Keratinocyte (primary cell): ENCODE measurements around the gene UNK. TPM values are rescaled to one million over a fixed set of nuclear protein-coding genes. Genes with fewer than 3 reads are reported as not detected.

Source experiments
- DNase-seq: peaks from one replicate; pipeline ENCODE4 v3.0.0-alpha.2; 2011; ENCODE audit warnings: low read depth, missing footprints, low spot score
- FAIRE-seq: peaks from 2 replicates; lab custom pipeline; 2011; peaks lifted over from hg19 to GRCh38; lab: Jason Lieb, UNC
- H2AFZ ChIP-seq: 2 replicates; pipeline ENCODE4 v1.6.0; 2012; ENCODE audit warnings: low read length, control low read depth, inconsistent platforms; ENCODE audit not compliant: control insufficient read depth
- H3K27ac ChIP-seq: 2 replicates; pipeline ENCODE4 v1.5.1; 2011; ENCODE audit warnings: low read length; ENCODE audit not compliant: control insufficient read depth, insufficient read depth
- H3K27me3 ChIP-seq: 3 replicates; pipeline ENCODE4 v1.6.0; 2011; ENCODE audit warnings: low read length; ENCODE audit not compliant: control insufficient read depth, insufficient read depth; ENCODE audit errors: extremely low read depth
- H3K36me3 ChIP-seq, 2 experiments: 2 replicates in 1 of 2; 3 replicates in 1 of 2; pipeline ENCODE4 v1.5.1; 2011; ENCODE audit warnings: low read length in 2 of 2, mild to moderate bottlenecking in 1 of 2; ENCODE audit not compliant: control insufficient read depth in 2 of 2, insufficient read depth in 2 of 2; ENCODE audit errors: extremely low read depth in 1 of 2
- H3K4me1 ChIP-seq: 3 replicates; pipeline ENCODE4 v1.5.1; 2011; ENCODE audit warnings: low read length; ENCODE audit not compliant: control insufficient read depth, insufficient read depth; ENCODE audit errors: extremely low read depth
- H3K4me2 ChIP-seq: 3 replicates; pipeline ENCODE4 v1.6.0; 2011; ENCODE audit warnings: low read depth, low read length; ENCODE audit not compliant: control insufficient read depth, insufficient read depth; ENCODE audit errors: extremely low read depth
- H3K4me3 ChIP-seq, 3 experiments: fragments of 200-600 bp in 1 of 3; sonication (generic) in 1 of 3; 2 replicates in 2 of 3; 3 replicates in 1 of 3; pipeline ENCODE4 v1.5.1; 2011 to 2016; ENCODE audit warnings: low read length in 3 of 3, mild to moderate bottlenecking in 3 of 3, control low read depth in 2 of 3, inconsistent platforms in 1 of 3, low read depth in 1 of 3, mixed read lengths in 1 of 3, mixed run types in 1 of 3, moderate library complexity in 1 of 3; ENCODE audit not compliant: control insufficient read depth in 2 of 3, insufficient read depth in 2 of 3; ENCODE audit errors: extremely low read depth in 1 of 3
- H3K79me2 ChIP-seq: 2 replicates; pipeline ENCODE4 v1.6.0; 2012; ENCODE audit warnings: low read length; ENCODE audit not compliant: control insufficient read depth, insufficient read depth
- H3K9ac ChIP-seq: 3 replicates; pipeline ENCODE4 v1.6.0; 2011; ENCODE audit warnings: low read length; ENCODE audit not compliant: control insufficient read depth, insufficient read depth; ENCODE audit errors: extremely low read depth
- H3K9me1 ChIP-seq: 3 replicates; pipeline ENCODE4 v1.6.0; 2011; ENCODE audit warnings: low read length; ENCODE audit not compliant: control insufficient read depth, insufficient read depth; ENCODE audit errors: extremely low read depth
- H3K9me3 ChIP-seq: 2 replicates; pipeline ENCODE4 v1.5.1; 2012; ENCODE audit warnings: low read depth, low read length; ENCODE audit not compliant: control insufficient read depth
- H4K20me1 ChIP-seq: 3 replicates; pipeline ENCODE4 v1.6.0; 2011; ENCODE audit warnings: low read length; ENCODE audit not compliant: control insufficient read depth, insufficient read depth; ENCODE audit errors: extremely low read depth
- CTCF ChIP-seq, 3 experiments: IDR thresholded peaks in 1 of 3; conservative IDR thresholded peaks in 1 of 3; optimal IDR thresholded peaks in 1 of 3; 2 replicates in 2 of 3; 3 replicates in 1 of 3; pipeline versions ENCODE3 to v1.5.1; 2011; ENCODE audit warnings: low read length in 3 of 3, mild to moderate bottlenecking in 3 of 3, moderate library complexity in 2 of 3, control low read depth in 1 of 3, inconsistent platforms in 1 of 3; ENCODE audit not compliant: insufficient read depth in 2 of 3; ENCODE audit errors: extremely low read depth in 1 of 3
- EZH2 ChIP-seq: IDR thresholded peaks from one replicate; pipeline ENCODE4 v1.6.1; 2012; ENCODE audit warnings: inconsistent platforms, mild to moderate bottlenecking, low read length, moderate library complexity
- dilution Hi-C: fragments of 300-500 bp; cut with MboI; formaldehyde crosslinking; loops from one replicate; pipeline ENCODE4 v1.7.0; 2020; ENCODE audit warnings: low sequenced_read_pairs; ENCODE audit not compliant: extremely low pct_ligation_motif_present
- polyA plus RNA-seq, 5 experiments: library from polyadenylated mRNA; depleted of rRNA in 3 of 5; stranded (reverse) in 3 of 5; stranded (forward) in 1 of 5; unstranded in 1 of 5; fragments of >200 nt; gene quantifications; 1 replicate in 1 of 5; 2 replicates in 3 of 5; 3 replicates in 1 of 5; pipeline versions ENCODE4 v1.2.1 to v1.2.3, GENCODE V29; 2011 to 2012; ENCODE audit warnings: missing spikeins in 2 of 5, low read depth in 1 of 5, low replicate concordance in 1 of 5

The UNK gene
- polyA plus RNA-seq, 1 donor (not counting 4 experiments of a cell fraction or from before 2014, with no cell fraction given): 13.0 TPM

GRCh38 chr17:75854881-75855309 lies 70.3 kb downstream of the UNK start:
- no peak for TF ChIP-seq CTCF (optimal IDR thresholded peaks at IDR 0.05 in 1 of 3, IDR thresholded peaks at IDR 0.05 in 1 of 3, conservative IDR thresholded peaks at IDR 0.05 in 1 of 3; ENCODE audit: extremely low read depth in 1 of 3, insufficient read depth in 2 of 3, low read length in 3 of 3)
- TF ChIP-seq EZH2: no peak
- DNase-seq: no peak
- Histone ChIP-seq H3K27me3 (no peaks in the 10 kb centered on the region), H3K27ac (peak overlapping the region; percentile 88), H3K9ac (peak overlapping the region; percentile 84), H3K4me1 (peaks cover 22% of the 10 kb centered on the region), H3K79me2 (peaks cover 15% of the 10 kb centered on the region), H3K9me3 (no peaks in the 10 kb centered on the region), H3K36me3 (peaks cover 9 to 11% of the 10 kb centered on the region in 2 experiments), H3K9me1 (no peaks in the 10 kb centered on the region), H3K4me2 (peak overlapping the region; percentile 100), H2AFZ (peak overlapping the region; percentile 64), H4K20me1 (no peaks in the 10 kb centered on the region), H3K4me3 (peak overlapping the region; percentile 77 to 92 (median 89))
- no peak for FAIRE-seq
- dilution Hi-C loops: no loop called here

DNA sequence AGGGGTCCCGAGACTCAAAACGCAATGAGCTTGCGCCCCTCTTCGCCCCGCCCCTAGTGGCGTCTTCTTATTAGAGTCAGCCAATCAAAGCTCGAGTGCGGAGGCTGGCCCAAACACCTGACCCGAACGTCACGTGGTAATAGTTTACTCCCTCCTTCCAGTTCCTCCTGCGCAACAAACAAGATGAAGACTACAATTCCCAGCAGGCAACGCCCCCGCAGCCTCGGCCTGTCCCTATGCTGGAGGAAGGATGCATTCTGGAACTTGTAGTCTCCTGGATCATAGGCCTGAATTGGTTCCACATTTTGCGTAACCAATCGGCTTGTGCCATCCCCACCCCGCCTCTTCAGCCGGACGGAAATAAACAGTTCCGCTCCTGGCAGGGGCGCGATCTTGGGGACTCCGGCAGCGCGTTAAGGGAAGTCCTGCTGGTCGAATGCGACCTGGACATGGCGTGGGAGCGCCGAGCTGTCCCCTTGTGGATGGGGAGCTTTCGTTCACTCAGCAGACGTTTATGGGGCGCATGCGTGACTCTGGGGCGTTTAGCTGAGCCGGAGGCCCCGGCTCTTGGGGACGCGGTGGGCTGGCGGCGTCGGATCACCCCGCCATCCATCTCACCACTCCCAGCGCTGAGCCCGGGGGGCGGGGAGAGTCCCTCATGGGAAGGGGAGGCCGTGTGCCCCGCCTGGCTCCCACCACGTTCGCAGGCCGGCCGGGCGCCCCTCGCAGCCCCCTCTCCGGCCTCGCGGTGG lies 70.9 kb downstream of the UNK start, which contains the start of gene WBP2:
Gene WBP2, minus strand, starts transcription at position 26 of the 752 bp plus-strand sequence. CDS start 38 bp downstream, outside the sequence.
- Histone ChIP-seq H3K9ac (peak within 1 kb of the TSS; percentile 90), H3K4me3 (peak within 1 kb of the TSS; percentile 77 to 95 (median 93)), H4K20me1 (no peaks in the 10 kb centered on the region), H3K9me3 (no peaks in the 10 kb centered on the region), H3K4me2 (peak within 1 kb of the TSS; percentile 100), H2AFZ (peak within 1 kb of the TSS; percentile 96), H3K9me1 (no peaks in the 10 kb centered on the region), H3K27me3 (no peaks in the 10 kb centered on the region), H3K79me2 (peaks cover 15% of the 10 kb centered on the region), H3K36me3 (peaks cover 9% of the 10 kb centered on the region in 2 experiments), H3K4me1 (peaks cover 22% of the 10 kb centered on the region), H3K27ac (peak within 1 kb of the TSS; percentile 88)
- TF ChIP-seq EZH2 (no peak), CTCF (optimal IDR thresholded peaks at IDR 0.05 in 1 of 3, IDR thresholded peaks at IDR 0.05 in 1 of 3, conservative IDR thresholded peaks at IDR 0.05 in 1 of 3; ENCODE audit: extremely low read depth in 1 of 3, insufficient read depth in 2 of 3, low read length in 3 of 3) (peak in 1 of 3 experiments; percentile 53)
- dilution Hi-C loops: no loop called here
- FAIRE-seq: peak; percentile 86
- peak; percentile 100 for DNase-seq
